Subcutaneous adipose tissue (tissue), 4 donors: Measurements from ENCODE around the gene NAV2. TPM values are rescaled to one million over a fixed set of nuclear protein-coding genes. Genes with fewer than 3 reads are reported as not detected.

ENCODE experiments used
- CTCF ChIP-seq: fragments of 450-650 bp; IDR thresholded peaks from one replicate; pipeline ENCODE4 v1.5.1; 2016; ENCODE audit warnings: low read depth, mild to moderate bottlenecking, control low read depth, antibody characterized with exemption, moderate library complexity
- total RNA-seq, 4 donors: library from RNA; depleted of rRNA; stranded (reverse); fragments of >200 nt; gene quantifications; one replicate each; pipeline ENCODE4 v1.1.0, GENCODE V29; 2016

NAV2 gene
- total RNA-seq, 4 donors from 2014 or later: 13.6 to 31.5 (median 27.8) TPM

DNA sequence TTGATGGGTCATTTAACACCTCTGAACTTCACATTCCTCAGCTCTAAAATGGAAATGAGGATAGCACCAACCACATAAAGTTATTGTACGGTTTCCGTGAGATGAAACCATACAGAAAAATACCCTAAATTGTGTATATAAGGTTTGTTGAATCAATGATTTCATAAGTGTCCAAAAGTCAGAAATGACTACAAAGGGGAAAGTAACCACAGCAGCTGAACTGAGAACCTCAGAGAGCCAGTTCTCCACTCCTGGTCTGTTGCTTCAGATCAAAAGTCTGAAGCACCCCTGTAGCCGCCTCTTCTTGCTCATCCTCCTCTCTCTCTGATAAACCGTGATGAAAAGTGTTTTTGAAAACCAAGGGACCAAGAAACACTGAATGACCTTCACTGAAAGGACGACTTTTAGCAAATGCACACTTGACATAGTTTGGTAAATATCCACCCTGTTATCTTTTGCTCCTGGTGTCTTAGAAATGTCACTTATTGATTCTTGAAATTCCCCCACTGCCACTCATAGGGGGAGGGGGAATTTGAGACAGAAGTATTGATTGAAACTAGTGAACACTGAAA is 194.5 kb downstream of the NAV2 start:
- TF ChIP-seq CTCF: no peak

GRCh38 chr11:19907839-19908238 is 195.2 kb downstream of the NAV2 start:
- no peak for TF ChIP-seq CTCF

GRCh38 chr11:19910931-19911330 is 198.3 kb downstream of the NAV2 start:
- TF ChIP-seq CTCF: no peak

DNA sequence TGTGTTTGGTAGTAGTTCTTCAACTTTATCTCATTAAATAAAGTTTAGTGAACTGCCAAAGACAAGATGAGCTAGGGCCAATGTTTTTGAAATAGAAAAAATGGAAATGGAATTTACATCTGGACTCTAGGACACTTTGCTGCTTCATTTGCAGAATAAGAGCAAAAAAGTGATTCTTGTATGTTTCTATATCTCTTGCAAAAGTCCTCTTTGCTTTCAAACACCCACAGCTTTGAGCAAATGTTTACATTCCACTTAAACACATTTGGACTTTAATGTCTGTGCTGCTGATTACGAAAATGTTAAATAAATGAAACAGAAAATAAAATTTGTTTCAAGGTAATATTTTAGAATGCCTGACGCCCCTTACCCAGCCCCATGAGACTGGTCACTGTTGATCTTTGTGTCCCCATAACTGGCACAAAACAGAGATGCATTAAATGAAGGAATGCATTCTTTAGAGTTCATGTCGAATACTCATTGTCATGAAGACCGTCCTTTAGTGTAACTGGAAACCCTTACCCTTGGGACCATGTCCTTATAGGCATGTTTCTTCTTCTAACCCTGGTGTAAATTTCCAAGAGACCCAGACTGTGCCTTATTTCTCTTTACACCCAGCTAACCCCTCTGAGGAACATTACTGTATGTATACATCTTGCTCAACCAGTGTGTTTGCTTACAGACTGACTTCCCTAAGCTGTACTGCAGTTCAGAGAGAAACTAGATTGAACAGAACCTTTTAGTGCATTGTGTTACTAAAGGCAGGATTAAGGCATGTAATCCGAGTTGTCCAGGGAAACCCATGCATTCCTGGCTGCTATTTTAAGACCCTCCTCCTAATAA is 199.7 kb downstream of the NAV2 start:
- TF ChIP-seq CTCF: no peak

DNA sequence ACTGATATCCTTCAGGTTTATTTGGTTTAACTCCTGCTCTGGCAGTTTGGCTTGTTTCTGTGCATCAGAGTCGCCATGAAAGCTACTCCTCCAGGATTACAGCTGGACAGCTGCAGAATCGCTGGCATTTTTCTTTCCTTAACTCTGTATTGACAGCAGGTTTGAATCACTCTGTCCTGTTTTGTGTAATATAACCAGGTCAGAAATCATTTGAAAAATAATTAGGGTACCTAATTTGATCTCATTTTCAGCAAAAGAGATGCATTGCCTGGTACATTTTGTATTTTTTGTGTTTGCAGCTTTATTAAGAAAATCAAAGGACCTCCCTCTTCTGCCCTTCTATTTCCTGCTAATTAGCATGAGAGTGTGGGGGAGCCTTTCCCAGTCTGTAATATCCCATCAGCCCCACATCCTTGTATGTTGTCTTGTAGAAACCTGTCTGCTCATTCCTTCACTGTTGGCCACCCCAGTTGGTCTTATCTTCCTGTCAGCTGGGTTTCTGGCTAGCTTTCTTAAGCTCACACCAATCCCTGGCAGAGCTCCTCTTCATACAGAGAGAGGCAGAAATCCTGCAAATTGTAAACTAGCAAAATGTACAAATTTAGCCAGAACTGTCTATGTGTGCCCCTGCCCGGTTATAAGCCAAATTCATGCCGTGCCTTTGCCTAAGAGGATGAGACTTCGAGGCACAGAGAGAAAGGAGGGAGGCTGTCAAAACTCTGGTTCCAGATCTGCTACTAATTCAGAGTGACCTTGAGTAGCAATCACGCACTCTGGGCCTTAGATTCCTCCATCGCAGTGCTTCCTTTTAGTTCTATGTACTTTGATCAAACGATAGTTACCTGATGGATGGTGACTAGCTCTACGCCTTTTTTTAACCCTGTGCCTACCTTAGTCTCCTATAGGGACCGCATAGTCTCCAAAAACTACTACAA is 200.6 kb downstream of the NAV2 start:
- no peak for TF ChIP-seq CTCF

DNA sequence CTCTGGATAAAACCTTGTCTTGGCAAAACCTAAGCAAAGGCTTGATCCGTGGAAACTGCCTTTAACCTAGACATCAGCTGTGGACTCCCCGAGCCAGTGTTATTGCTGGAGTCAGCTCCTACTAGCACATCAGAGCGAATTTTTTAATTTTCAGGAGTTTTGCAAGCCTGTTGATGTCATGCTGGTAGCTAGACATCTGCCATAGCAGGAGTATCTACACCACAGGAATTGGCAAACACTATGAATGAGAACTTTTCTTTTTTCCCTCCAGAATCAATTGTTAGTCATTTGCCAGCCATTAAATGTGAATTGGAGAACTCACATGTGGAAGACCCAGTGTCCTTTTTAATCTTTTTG is 201.2 kb downstream of the NAV2 start:
- TF ChIP-seq CTCF: no peak

- no peak for TF ChIP-seq CTCF
Measured at GRCh38 chr11:19915808-19916207, 203.2 kb downstream of the NAV2 start.
